NCI-H1417 treated with DMSO at 0.1 percent for 48 hours (cell line): ENCODE results near the gene PRSS2.
"Not testable (repeated sequence)": the region's sequence is repeated elsewhere in the genome, so short reads cannot be mapped to it uniquely, and the experiment has no call there.

Source experiments
- DNase-seq: peaks from one replicate; lab custom pipeline; 2025; lab: John Stamatoyannopoulos, UW

Gene PRSS2

DNA sequence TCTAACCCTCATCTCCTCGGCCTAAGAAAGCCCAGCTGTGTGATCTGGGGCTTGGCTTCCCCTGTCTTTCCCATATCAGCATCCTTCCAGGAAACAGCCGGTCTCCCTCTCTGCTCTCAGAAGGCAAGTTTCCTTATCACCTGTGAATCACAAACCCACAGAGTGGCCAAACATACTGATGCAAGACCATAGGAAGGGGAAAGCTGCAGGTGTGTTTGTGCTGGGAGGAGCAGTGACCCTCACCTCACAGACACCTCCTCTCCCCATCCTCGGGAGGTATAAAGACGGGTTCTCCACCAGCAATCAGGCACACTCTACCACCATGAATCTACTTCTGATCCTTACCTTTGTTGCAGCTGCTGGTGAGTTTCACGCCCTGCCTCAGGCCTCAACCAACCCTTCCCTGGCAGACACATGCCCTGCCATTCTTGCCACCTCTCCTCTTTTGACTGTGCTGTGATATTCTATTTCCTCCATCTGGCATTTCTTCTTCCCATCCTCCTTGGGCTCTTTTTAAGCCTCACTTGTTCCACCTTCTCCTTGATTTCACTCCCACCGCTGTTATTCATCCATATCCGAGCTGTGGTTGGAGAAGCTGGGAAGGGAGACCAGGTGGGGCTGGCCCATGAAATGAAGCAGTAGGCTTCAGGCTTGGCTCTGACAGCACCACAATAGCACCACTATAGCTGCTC lies at the start of gene PRSS2:
Gene PRSS2, plus strand, starts transcription at position 310 of the 692 bp plus-strand sequence. Its CDS starts 13 bp downstream, at position 323.
- DNase-seq, result no peak

DNA sequence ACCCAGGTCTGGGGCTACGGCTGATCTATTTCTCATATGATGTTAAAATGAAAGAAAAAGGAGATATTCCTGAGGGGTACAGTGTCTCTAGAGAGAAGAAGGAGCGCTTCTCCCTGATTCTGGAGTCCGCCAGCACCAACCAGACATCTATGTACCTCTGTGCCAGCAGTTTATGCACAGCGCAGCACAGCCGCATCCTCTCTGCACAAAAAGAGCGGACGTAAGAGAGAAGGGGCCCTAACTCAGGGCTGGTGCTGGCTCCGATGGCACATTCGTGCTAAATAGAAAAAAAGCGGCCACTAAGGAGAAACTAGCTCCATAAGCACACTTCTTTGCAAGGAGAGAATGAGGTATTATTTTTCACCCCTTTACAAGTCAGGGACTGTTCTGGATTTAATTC lies 49.8 kb upstream of the PRSS2 start:
- no peak for DNase-seq

DNA sequence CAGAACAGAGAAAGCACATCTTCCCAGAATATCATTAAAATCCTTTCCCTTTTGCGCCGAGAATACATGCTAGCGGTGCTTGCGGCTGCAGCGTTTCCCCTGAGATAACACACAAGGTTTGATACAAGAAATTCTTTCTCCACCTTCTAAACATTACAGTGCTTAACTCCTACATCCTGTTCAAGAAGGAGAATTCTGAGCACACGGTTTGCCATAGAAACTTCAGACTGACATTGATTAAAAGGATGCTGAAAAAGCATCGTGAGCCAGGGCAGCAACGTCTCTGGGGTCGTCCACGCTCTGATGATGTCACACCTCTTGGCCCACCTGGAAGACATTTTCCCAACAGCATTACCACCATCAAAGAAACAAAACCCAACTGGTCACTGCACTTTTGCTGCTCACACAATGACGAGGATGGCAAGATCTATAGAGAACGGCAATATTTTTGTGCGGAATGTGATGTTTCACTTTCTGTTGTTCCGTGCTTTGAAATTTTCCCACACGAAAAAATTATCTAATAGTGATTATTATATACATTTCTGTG lies 48.4 kb upstream of the PRSS2 start:
- DNase-seq, result no peak

DNA sequence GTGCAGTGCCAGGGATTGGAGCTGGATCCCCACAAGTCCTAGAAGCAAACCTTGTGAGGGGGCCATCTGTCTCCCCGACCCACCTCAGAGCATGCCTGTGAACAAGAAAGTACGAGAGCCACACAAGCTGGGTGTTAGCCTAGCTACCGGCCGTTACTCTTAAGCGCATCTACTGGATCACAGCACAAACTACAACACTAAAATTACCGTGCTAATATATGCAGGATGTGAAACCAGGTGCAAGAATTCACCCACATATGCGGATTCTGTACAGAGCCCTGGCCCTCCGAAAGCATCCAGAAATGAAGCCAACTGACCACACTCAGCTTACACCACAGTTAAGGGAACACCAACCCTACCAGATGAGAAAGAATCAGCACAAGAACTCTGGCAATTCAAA lies 37.5 kb upstream of the PRSS2 start:
- no peak for DNase-seq

DNA sequence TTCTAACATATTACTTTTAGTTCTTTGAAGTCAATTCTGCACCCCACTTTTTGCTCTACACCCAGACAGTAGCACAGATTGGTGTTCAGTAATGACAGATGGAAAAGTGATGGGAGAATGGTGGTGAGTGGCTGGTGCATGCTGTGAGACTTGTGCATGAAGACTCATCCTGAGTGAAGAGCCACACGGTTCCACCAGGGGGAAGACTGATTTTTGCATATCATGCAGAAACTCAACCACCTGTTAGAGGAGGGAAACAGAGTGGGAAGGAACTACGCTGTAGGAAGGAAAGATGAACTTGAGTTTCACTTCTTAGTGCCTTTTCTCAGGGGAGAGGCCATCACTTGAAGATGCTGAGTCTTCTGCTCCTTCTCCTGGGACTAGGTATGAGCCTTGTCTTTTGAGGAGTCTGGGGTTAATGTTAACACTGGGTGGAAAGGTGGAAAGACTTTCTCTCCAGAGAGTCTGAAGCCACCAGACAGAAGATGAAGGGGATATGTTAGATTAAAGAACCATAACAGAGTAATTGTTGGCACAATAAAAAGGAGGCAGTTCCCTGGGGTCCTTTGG lies 30.8 kb upstream of the PRSS2 start:
- DNase-seq, result no peak

DNA sequence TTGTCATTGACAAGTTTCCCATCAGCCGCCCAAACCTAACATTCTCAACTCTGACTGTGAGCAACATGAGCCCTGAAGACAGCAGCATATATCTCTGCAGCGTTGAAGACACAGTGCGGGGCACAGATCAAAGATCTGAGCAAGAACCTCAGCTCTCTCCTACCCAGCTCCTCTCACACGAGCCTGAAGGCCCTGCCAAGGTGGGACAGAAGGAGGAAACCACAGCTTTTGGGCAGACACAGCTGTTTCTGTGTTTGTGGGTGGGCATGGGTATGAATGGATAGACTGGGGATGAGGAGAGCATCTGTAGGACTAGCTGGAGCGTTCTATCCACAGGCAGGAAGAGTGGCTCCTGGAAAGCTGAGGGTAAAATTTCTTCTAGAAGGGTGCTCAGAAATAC lies 30.0 kb upstream of the PRSS2 start:
- DNase-seq, result no peak

DNA sequence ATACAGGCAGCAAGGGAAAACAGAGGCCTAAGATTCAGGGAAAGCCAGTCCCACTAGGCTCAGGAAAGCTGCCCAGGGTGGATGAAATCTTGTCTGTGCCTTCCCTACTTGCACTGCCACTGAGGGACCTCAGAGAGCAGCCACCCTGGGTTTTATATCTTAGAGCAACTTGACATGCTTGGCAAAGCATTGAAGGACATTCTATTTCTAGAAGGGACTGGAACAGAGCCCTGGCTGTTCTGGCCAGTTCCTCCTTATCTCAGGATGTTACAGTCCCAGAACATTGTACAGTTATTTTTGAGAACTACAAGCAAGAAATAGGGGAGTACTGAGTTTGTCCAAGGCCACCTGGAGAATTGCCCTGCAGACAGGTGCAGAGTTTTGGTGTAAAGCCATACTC lies 28.8 kb upstream of the PRSS2 start:
- DNase-seq, result not testable (repeated sequence)

DNA sequence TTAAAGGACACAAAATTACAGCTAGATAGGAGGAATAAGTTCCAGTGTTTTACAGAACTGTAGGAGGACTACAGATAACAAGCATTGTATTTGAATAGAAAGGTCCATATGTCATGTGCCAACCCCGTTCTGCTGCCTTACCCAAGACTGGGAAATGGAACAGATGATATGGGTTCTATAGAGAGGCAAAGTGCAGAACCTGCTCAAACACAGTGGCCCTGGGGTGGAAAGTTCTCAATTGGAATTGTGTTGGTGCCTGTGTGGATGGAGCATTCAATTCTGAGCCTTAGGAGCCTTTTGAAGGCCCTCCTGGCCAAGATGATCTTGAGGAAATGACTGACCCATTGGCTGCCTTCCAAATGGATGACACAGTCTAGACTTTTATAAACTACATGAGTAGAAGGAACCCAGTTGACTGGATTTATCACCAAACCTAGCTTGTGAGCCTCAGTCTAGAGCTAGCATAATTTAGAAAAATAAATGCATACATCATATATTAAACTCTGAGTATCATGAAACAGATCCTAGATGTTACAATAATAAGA lies 25.6 kb upstream of the PRSS2 start:
- DNase-seq, result no peak

DNA sequence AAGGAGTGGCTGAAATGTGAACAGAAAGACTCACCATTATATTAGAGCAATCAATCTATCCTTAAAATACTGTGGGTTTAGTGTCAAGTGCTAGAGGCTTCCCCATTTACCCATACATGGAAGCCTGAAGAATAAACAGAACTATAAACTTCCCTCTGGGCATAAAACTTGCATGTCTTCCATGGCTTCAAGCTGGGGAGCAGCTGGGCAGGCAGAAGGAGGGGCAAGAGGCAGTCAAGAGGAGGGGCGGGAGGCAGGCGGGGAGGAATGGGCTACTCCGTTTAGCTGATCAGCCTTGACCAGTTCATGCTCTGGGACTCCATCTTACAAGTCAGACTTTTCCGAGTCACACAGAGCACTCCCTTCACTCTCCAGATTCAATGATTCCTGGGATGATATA lies 25.0 kb upstream of the PRSS2 start:
- DNase-seq, result no peak

DNA sequence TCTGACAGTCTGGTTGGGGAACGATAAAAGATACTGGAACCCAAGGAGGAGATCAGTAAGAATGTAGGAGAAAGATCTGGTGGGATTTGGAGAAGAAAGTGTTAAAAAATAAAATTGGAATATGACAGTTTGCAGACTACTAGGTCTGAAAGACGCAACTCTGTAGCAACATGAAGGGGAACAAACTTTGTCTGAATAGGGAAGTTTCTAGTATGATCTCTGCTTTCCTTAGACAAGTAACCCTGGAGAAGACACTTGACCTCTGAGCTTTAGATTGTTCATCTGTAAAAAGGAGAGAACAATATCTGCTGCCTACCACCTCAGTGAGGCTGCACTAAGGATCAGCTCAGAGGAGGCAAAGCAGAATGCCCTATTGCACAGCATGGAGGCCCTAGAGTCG lies 24.5 kb upstream of the PRSS2 start:
- DNase-seq, result no peak

DNA sequence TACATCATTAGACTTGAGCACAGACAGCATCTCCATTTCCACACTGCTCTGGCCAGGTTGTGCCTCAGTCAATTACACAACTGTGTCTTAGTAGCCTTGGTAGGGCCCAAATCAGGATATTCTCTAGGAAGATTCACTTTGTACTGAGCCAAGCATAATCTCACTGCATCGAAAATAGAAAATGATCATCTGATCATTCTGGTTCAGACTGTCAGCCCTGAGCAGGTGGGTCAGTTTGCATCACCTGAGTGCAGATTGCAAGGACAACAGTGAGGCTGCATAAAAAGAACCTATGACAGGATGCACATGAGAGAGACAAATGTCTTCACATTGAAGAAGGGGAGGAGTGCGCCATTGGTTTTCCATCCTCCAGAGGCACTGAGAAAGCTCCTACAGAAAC lies 22.4 kb upstream of the PRSS2 start:
- not testable (repeated sequence) for DNase-seq

DNA sequence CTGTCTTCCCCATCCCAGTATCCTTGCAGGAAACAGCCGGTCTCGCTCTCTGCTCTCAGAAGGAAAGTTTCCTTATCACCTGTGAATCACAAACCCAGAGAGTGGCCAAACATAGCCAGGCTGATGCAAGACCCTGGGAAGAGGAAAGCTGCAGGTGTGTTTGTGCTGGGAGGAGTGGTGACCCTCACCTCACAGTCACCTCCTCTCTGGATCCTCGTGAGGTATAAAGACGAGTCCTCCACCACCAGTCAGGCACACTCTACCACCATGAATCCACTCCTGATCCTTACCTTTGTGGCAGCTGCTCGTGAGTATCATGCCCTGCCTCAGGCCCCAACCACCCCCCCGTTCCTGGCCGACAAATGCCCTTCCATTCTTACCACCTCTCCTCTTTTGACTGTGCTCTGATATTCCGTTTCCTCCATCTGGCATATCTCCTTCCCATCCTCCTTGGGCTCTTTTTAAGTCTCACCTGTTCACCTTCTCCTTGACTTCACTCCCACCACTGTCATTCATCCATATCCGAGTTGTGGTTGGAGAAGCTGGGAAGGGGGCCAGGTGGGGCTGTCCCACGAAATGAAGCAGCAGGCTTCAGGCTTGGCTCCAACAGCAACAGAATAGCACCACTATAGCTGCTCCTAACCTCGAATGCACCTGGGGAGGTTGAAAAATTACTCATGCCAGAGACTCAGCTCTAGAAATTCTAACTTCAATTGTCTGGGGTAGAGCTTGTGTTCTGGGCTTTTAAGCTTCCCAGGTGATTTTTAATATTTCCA lies 21.4 kb upstream of the PRSS2 start, which contains the start of gene PRSS1:
Gene PRSS1, plus strand, starts transcription at position 255 of the 776 bp plus-strand sequence. Its CDS starts 13 bp downstream, at position 268.
- DNase-seq, result no peak

DNA sequence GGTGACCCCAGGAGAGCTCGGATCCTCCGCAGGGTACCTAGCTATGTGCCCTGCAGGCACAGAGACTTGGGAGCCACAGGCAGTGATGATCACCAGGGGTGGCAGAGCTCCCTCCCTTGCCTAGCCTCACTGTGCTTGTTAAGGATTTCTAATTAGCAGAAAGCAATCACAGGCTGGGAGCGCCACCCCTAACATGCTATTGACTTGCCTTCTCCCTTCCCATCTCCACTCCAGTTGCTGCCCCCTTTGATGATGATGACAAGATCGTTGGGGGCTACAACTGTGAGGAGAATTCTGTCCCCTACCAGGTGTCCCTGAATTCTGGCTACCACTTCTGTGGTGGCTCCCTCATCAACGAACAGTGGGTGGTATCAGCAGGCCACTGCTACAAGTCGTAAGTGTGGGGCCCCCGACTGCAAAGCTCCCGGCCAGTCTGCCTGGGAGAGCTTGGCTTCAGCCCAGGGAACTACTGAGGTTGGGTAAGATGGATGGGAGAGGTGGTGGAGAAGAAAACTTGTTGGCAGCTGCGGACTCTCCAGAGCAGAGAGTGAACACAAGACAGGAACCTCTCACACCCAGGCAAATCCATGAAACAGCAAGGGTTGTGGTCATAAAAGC lies 20.3 kb upstream of the PRSS2 start:
- no peak for DNase-seq

DNA sequence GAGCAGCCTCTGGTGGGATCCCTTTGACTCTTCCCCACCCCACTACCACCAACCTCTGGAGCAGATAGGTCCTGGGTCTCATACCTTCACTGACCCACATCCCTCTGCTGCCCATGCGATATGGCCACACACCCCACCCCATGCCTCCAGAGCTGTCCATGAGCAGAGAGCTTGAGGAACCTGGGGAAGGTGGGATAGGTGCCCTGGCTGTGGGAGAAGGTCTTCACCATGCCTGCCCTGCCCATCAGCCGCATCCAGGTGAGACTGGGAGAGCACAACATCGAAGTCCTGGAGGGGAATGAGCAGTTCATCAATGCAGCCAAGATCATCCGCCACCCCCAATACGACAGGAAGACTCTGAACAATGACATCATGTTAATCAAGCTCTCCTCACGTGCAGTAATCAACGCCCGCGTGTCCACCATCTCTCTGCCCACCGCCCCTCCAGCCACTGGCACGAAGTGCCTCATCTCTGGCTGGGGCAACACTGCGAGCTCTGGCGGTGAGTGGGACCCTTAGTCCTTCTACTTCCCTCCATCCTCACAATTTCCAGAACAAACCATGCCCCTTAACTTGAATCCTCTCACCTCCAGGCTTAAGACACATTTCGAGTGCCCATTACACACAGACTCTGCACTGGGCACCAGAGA lies 19.1 kb upstream of the PRSS2 start:
- not testable (repeated sequence) for DNase-seq

DNA sequence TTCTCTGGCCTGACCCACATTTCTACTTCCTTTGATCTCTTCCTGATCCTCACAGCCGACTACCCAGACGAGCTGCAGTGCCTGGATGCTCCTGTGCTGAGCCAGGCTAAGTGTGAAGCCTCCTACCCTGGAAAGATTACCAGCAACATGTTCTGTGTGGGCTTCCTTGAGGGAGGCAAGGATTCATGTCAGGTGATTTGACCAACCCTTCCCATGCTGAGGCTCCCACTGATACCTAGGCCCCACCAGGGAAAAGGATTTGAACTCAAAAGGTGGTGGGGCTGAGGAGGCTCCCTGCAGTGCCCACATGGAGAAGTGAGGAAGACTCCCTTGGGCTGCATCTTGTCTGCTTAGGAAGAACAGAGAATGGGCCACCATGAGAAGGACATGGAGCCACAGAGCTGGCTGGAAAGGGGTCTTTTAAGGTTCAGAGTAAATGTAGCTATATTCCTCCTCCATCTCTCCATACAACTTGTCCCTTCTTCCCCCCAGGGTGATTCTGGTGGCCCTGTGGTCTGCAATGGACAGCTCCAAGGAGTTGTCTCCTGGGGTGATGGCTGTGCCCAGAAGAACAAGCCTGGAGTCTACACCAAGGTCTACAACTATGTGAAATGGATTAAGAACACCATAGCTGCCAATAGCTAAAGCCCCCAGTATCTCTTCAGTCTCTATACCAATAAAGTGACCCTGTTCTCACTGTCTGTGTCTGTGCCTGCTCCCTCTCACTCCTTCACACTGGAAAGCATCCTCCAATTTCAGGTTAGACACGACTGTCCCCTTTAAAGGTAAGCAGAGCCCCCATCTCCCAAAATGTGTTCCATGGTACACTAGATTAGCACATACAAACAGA lies 18.2 kb upstream of the PRSS2 start:
- no peak for DNase-seq

DNA sequence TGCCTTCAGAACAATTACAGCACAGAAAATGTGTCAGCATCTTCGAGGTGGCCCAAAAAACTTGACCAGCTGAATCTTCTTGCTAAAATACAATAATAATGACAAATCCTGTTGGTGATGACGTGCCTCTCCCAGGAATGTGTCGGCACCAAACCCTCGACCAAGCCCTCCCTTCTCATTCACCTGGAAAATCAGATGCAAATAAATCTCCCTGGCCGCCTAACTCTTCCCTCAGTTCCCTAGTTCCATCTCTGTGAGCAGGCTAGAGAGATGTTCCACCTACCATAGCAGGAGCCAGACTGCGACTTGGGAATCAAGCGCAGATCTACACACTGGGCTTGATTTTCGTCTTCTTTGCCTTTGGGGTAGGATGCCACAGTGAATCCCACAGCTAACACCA lies 17.4 kb upstream of the PRSS2 start:
- DNase-seq, result no peak

DNA sequence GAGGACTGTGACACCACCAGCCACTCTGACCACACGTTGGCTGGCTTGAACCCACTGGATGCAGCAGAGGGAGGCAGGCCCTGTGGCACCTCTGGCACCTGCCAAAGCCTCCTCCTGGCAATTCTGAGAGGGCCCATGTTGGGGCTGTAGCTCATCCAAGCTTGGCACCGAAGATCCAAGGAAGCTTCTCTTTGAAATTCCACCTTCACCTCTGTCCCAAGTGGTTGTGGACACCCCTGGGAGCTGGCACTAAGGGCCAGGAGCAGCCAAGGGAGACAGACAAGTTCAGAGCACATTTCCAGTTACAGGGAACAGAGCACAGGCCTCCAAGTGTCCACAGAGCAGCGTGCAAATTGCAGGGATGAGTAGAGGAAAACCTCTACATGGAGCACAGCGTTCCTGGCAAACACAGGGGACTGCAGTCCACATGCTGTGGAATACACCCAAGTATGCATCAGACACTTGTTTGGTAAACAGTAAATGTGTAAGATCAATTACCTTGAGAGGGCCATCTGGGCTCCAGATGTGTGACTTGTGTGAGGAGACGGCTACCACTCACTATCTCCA lies 16.8 kb upstream of the PRSS2 start:
- DNase-seq, result not testable (repeated sequence)

DNA sequence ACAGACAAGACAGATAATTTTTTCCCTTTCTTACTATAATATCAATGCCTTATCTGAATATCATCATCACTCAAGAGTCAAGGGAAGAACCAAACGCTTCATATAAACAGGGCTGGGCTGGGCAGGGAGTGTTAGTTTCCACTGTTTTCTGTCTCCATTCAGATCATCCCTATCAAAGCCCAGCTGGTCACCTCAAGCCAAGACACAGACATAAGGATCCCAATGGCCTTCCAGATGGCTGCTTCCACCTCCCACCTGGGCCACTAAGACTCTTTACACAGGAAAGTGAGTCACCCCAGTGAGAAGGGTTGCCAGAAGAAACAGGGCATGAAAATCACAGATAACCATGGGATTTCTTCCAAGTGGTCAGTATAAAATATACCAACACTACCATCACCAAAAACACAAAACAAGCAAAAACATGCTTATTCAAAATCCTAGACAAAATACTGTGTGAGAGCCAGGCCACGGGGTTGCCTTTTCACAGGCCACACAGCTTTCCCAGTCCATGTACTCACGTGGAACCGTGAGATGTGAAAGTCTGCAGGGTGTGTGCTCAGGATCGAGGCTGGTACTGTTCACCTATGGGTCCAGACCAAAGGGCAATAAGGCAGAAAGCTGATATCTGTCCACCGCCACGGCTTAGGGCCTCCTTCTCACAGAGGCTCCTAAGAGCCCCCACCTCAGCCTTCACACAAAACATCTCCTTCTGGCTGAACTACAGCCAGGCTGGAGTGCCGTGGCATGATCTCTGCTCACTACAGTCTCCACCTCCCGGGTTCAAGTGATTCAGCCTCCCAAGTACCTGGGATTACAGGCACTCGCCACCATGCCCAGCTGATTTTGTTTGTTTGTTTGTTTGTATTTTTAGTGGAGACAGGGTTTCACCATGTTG lies 15.8 kb upstream of the PRSS2 start:
- DNase-seq, result no peak

DNA sequence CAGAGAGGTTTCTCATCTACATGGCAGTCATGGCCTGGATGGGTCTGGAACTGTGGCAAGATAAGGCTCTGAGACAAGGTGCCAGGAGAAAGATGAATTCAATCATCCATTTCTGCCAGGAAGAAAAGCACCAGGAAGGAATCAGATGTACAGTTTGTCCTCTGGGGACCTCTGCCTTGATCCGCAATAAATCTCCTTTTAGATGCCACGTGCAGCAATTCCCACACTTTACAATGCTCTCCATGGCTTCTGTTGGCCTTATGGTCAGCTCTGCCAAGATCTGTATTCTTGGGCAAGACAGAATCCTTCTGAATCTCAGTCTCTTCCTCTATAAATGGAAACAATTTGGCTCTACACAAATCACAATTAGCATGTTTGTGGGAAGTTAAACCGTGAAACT lies 12.5 kb upstream of the PRSS2 start:
- DNase-seq, result not testable (repeated sequence)
